SK-N-SH (cell line): ENCODE measurements around the gene CA12. TPM values are rescaled to one million over a fixed set of nuclear protein-coding genes. Genes with fewer than 3 reads are reported as not detected.

Experiments used
- CTCF ChIA-PET: fragments of 300-600, 350-600 bp; formaldehyde crosslinking; extraction: SDS; loops from one replicate; lab custom pipeline; 2021; lab: Yijun Ruan, JAX
- POLR2A ChIA-PET: fragments of 350-600 bp; sonication (Branson Sonifier 250); formaldehyde crosslinking; extraction: SDS; loops from one replicate; lab custom pipeline; 2020; ENCODE audit warnings: antibody characterized with exemption, inconsistent platforms; lab: Yijun Ruan, JAX
- DNase-seq: peaks from one replicate; pipeline ENCODE4 v3.0.0; 2012
- H2AFZ ChIP-seq: fragments of 200-600 bp; sonication (generic); 2 replicates; pipeline ENCODE4 v1.8.1; 2016; ENCODE audit warnings: antibody characterized with exemption, mild to moderate bottlenecking, low read depth
- H3F3A ChIP-seq: fragments of 200-600 bp; sonication (generic); replicated peaks from 2 replicates; pipeline ENCODE3; 2016; ENCODE audit warnings: antibody characterized with exemption, mild to moderate bottlenecking; ENCODE audit not compliant: insufficient read depth
- H3K27ac ChIP-seq, 2 experiments: fragments of 200-500 bp in 1 of 2; fragments of 200-600 bp in 1 of 2; sonication (Bioruptor generic) in 1 of 2; sonication (generic), shearing (Covaris generic) in 1 of 2; 2 replicates each; pipeline versions ENCODE4 v1.5.1 to v1.6.1; 2014 to 2016; ENCODE audit warnings: low read depth in 2 of 2, inconsistent platforms in 1 of 2, low read length in 1 of 2, mild to moderate bottlenecking in 1 of 2, mixed read lengths in 1 of 2
- H3K27me3 ChIP-seq: fragments of 200-600 bp; sonication (generic), shearing (Covaris generic); 2 replicates; pipeline ENCODE4 v1.6.1; 2016; ENCODE audit warnings: mixed run types; ENCODE audit not compliant: insufficient read depth
- H3K36me3 ChIP-seq, 2 experiments: fragments of 200-500 bp in 1 of 2; fragments of 200-600 bp in 1 of 2; sonication (Bioruptor generic) in 1 of 2; sonication (generic) in 1 of 2; replicated peaks in 1 of 2; 2 replicates each; pipeline versions ENCODE3 to v1.5.1; 2014 to 2016; ENCODE audit warnings: low read length in 1 of 2, mild to moderate bottlenecking in 1 of 2; ENCODE audit not compliant: insufficient read depth in 2 of 2, control insufficient read depth in 1 of 2
- H3K4me1 ChIP-seq, 2 experiments: fragments of 200-500 bp in 1 of 2; fragments of 200-600 bp in 1 of 2; sonication (Bioruptor generic) in 1 of 2; sonication (generic), shearing (Covaris generic) in 1 of 2; 2 replicates each; pipeline versions ENCODE4 v1.5.1 to v1.6.1; 2014 to 2016; ENCODE audit warnings: low read depth in 1 of 2, low read length in 1 of 2, mixed run types in 1 of 2; ENCODE audit not compliant: insufficient read depth in 2 of 2, control insufficient read depth in 1 of 2
- H3K4me2 ChIP-seq: fragments of 200-600 bp; sonication (generic), shearing (Covaris generic); 2 replicates; pipeline ENCODE4 v1.6.1; 2017; ENCODE audit warnings: mixed run types
- H3K4me3 ChIP-seq, 2 experiments: fragments of 200-500 bp in 1 of 2; fragments of 200-600 bp in 1 of 2; sonication (Bioruptor generic) in 1 of 2; sonication (generic), shearing (Covaris generic) in 1 of 2; 2 replicates each; pipeline versions ENCODE4 v1.5.1 to v1.8.1; 2014 to 2016; ENCODE audit warnings: low read depth in 2 of 2, inconsistent platforms in 1 of 2, low read length in 1 of 2, mild to moderate bottlenecking in 1 of 2, mixed read lengths in 1 of 2, moderate library complexity in 1 of 2
- H3K79me2 ChIP-seq: fragments of 200-600 bp; sonication (generic); 2 replicates; pipeline ENCODE4 v1.8.1; 2017; ENCODE audit warnings: mild to moderate bottlenecking; ENCODE audit not compliant: insufficient read depth
- H3K9ac ChIP-seq: fragments of 200-600 bp; sonication (generic); 2 replicates; pipeline ENCODE4 v1.6.1; 2017; ENCODE audit warnings: mixed run types
- H3K9me2 ChIP-seq: fragments of 200-600 bp; sonication (generic); 2 replicates; pipeline ENCODE4 v1.6.1; 2017; ENCODE audit warnings: mixed run types
- H3K9me3 ChIP-seq: fragments of 200-600 bp; sonication (generic); 2 replicates; pipeline ENCODE4 v1.6.1; 2017; ENCODE audit warnings: mixed run types, mild to moderate bottlenecking, moderate library complexity
- H4K20me1 ChIP-seq: fragments of 200-600 bp; sonication (generic); 2 replicates; pipeline ENCODE4 v1.6.1; 2017; ENCODE audit warnings: mild to moderate bottlenecking, mixed run types; ENCODE audit not compliant: insufficient read depth
- CHD2 ChIP-seq: fragments of 150-350 bp; IDR thresholded peaks from 2 replicates; pipeline ENCODE4 v1.6.1; 2018; ENCODE audit warnings: low read length; ENCODE audit not compliant: partially characterized antibody
- FOXJ3 ChIP-seq: sonication (generic); formaldehyde crosslinking; IDR thresholded peaks from 2 replicates; pipeline ENCODE4 v1.5.1; 2020; ENCODE audit warnings: mild to moderate bottlenecking, missing genetic modification reagents
- FOXM1 ChIP-seq: IDR thresholded peaks from 2 replicates; pipeline ENCODE4 v1.4.0; 2012; ENCODE audit warnings: low read depth, mild to moderate bottlenecking
- GABPA ChIP-seq: IDR thresholded peaks from 2 replicates; pipeline ENCODE4 v1.4.0; 2012; ENCODE audit warnings: low read depth, mild to moderate bottlenecking
- JUND ChIP-seq: IDR thresholded peaks from 2 replicates; pipeline ENCODE4 v1.4.0; 2012
- MEF2A ChIP-seq: IDR thresholded peaks from 2 replicates; pipeline ENCODE4 v1.4.0; 2012; ENCODE audit warnings: low read depth, borderline replicate concordance
- NFIC ChIP-seq: IDR thresholded peaks from 2 replicates; pipeline ENCODE4 v1.4.0; 2012; ENCODE audit warnings: borderline replicate concordance
- NRF1 ChIP-seq: IDR thresholded peaks from 2 replicates; pipeline ENCODE4 v1.6.1; 2012; ENCODE audit warnings: low read depth, mild to moderate bottlenecking, low read length
- POLR2AphosphoS5 ChIP-seq: IDR thresholded peaks from 2 replicates; pipeline ENCODE4 v1.6.1; 2012; ENCODE audit warnings: low read depth, low read length
- RCOR1 ChIP-seq: fragments of 150-350 bp; IDR thresholded peaks from 2 replicates; pipeline ENCODE4 v1.6.1; 2017; ENCODE audit warnings: antibody characterized with exemption, low read length
- RFX5 ChIP-seq: IDR thresholded peaks from 2 replicates; pipeline ENCODE4 v1.6.1; 2012; ENCODE audit warnings: mild to moderate bottlenecking, improper control_type of control experiment, low read length
- RXRA ChIP-seq: IDR thresholded peaks from 2 replicates; pipeline ENCODE4 v1.4.0; 2012; ENCODE audit warnings: low read depth, mild to moderate bottlenecking, borderline replicate concordance
- SMC3 ChIP-seq: IDR thresholded peaks from 2 replicates; pipeline ENCODE4 v1.6.1; 2012; ENCODE audit warnings: low read depth, low read length, improper control_type of control experiment
- TCF12 ChIP-seq: IDR thresholded peaks from 2 replicates; pipeline ENCODE4 v1.4.0; 2012
- TEAD4 ChIP-seq: IDR thresholded peaks from 2 replicates; pipeline ENCODE4 v1.4.0; 2012; ENCODE audit warnings: mild to moderate bottlenecking, borderline replicate concordance; ENCODE audit not compliant: insufficient read depth
- USF1 ChIP-seq: IDR thresholded peaks from 2 replicates; pipeline ENCODE4 v1.4.0; 2012; ENCODE audit warnings: low read depth, borderline replicate concordance
- USF2 ChIP-seq: fragments of 150-350 bp; IDR thresholded peaks from 2 replicates; pipeline ENCODE4 v1.6.1; 2017; ENCODE audit warnings: antibody characterized with exemption, low read length, low read depth, borderline replicate concordance
- YY1 ChIP-seq: IDR thresholded peaks from 2 replicates; pipeline ENCODE4 v1.4.0; 2012; ENCODE audit warnings: low read depth, mild to moderate bottlenecking
- WGBS: methylation state at CpG from one replicate; pipeline ENCODE4 v1.1.6; 2017; ENCODE audit warnings: low lambda C conversion rate; 5-methylcytosine and 5-hydroxymethylcytosine counted together
- polyA plus RNA-seq, 3 experiments: library from polyadenylated mRNA; depleted of rRNA; stranded (reverse); fragments of >200 nt; gene quantifications; 2 replicates each; pipeline ENCODE4 v1.2.3, GENCODE V29; 2012
- TF ChIP-seq, protein P1 (sequence below): IDR thresholded peaks from 2 replicates; pipeline ENCODE4 v1.4.0; 2012; ENCODE audit warnings: low read depth
- TF ChIP-seq, protein P2 (sequence below): IDR thresholded peaks from 2 replicates; pipeline ENCODE4 v1.6.1; 2012; ENCODE audit warnings: mild to moderate bottlenecking, low read depth, low read length, moderate library complexity

Gene CA12
- polyA plus RNA-seq, 1 of the 3 experiments (the other 2 are of a cell fraction) = 39.4 TPM

DNA sequence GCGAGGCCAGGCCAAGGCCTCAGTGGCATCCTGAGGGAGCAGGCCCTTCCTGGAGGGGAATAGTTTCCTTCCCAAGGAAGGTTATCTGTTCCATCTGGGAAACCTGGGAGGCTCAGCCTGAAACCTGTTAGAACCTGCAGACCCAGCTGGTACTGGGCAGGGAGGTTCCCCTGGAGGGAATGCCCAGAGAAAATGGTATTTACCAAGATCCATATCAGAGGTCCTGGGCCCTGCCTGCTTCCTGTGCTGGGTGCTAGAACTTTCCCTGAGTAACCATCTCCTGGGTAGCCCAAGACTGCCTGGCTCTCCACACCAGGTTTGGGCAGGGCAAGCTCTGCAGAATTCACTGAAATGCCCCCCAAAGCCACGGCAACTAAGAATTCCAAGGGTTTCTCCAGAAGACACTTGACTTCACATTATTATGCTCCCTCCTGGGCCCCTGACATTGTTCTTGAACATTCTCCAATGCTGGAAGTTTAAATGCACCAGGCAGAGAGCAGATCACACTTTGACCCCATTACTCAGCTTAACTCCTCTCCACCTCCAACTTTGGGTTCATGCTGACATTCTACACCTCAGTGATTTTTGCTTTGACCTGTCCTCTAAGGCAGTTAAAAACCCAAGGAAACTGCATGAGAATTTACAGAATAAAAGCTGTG is 2.0 kb downstream of the CA12 start (continued):
- no peak for TF ChIP-seq SMC3

GRCh38 chr15:63378946-63379345 is 2.7 kb downstream of the CA12 start:
- 97% methylated on average over 6 of the region's 7 CpGs for WGBS

DNA sequence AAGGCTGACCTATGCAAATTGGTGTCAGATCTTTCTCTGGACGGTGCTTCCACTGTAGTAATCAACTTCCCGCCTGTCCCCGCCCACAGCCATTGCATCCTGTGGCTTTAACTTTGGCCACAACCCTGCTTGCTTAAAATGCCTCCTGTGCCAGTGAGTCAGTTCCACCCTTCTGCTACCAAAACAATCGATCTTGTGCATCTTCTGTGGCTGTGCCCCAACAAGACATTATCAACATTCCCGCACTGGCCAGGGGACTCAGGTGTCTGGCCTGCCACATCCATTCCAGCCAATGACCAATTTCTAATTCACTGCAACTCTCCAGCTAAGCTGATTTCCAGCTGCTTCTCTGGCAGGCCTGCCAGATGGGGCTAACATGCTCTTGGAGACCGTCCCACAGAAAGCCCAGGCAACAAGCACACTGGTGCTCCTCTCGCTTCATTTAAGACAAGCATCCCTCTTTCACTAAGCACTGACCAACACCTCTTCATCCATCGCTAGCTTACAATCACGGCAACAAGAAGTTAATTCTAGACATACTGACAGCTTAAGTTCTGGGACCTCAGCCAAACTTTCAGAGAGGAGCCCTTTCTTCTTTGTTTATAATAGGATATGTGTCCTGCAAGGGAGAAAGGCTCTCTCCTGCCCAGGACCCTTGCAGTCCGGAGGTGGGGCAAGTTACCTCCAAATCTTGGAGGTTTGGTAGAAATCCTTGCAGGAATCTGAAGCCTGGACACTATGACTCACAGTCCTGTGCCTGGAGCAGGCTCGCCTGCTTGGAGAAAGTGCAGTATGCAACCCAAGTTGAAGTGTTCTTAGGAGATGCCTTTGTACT is 6.7 kb downstream of the CA12 start:
- Histone ChIP-seq H3K36me3 (no peaks in the 10 kb centered on the region), H3K27ac (peak overlapping the region; percentile 20 to 88; a peak in 3 of 4 replicates), H2AFZ (no peak overlapping the region), H3K4me1 (peaks cover 25 to 61% of the 10 kb centered on the region in 2 experiments; a peak in 3 of 4 replicates), H3K4me2 (peak overlapping the region; percentile 71), H3K27me3 (no peaks in the 10 kb centered on the region), H3K9ac (peak overlapping the region; percentile 7; the same call in 1 of the 2 replicates), H3K79me2 (peaks cover 56% of the 10 kb centered on the region), H3K9me2 (no peaks in the 10 kb centered on the region), H3F3A (peaks cover 40% of the 10 kb centered on the region), H3K4me3 (no peak overlapping the region), H4K20me1 (no peaks in the 10 kb centered on the region), H3K9me3 (no peaks in the 10 kb centered on the region)
- POLR2A ChIA-PET = no interaction called here
- CTCF ChIA-PET = no interaction called here
- DNase-seq = no peak
- 32% methylated on average over 11 of the region's 11 CpGs for WGBS
- TF ChIP-seq YY1 (no peak), FOXM1 (no peak), NFIC (peak; percentile 29; the same call in 1 of the 2 replicates), TCF12 (peak; percentile 35), MEF2A (no peak), RCOR1 (0 out of 2 replicates have a peak, but pooled peaks have one; percentile 20), RXRA (no peak), TEAD4 (no peak), GABPA (no peak), NRF1 (no peak), JUND (peak; percentile 70), USF1 (no peak)
- TF ChIP-seq, protein P1, sequence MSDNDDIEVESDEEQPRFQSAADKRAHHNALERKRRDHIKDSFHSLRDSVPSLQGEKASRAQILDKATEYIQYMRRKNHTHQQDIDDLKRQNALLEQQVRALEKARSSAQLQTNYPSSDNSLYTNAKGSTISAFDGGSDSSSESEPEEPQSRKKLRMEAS = peak; percentile 25; the same call in 1 of the 2 replicates
- TF ChIP-seq, protein P2, sequence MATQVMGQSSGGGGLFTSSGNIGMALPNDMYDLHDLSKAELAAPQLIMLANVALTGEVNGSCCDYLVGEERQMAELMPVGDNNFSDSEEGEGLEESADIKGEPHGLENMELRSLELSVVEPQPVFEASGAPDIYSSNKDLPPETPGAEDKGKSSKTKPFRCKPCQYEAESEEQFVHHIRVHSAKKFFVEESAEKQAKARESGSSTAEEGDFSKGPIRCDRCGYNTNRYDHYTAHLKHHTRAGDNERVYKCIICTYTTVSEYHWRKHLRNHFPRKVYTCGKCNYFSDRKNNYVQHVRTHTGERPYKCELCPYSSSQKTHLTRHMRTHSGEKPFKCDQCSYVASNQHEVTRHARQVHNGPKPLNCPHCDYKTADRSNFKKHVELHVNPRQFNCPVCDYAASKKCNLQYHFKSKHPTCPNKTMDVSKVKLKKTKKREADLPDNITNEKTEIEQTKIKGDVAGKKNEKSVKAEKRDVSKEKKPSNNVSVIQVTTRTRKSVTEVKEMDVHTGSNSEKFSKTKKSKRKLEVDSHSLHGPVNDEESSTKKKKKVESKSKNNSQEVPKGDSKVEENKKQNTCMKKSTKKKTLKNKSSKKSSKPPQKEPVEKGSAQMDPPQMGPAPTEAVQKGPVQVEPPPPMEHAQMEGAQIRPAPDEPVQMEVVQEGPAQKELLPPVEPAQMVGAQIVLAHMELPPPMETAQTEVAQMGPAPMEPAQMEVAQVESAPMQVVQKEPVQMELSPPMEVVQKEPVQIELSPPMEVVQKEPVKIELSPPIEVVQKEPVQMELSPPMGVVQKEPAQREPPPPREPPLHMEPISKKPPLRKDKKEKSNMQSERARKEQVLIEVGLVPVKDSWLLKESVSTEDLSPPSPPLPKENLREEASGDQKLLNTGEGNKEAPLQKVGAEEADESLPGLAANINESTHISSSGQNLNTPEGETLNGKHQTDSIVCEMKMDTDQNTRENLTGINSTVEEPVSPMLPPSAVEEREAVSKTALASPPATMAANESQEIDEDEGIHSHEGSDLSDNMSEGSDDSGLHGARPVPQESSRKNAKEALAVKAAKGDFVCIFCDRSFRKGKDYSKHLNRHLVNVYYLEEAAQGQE = no peak

More at GRCh38 chr15:63378946-63379345, 2.7 kb downstream of the CA12 start:
- H3K27me3 ChIP-seq = no peaks in the 10 kb centered on the region
- no peaks in the 10 kb centered on the region for H3K9me2 ChIP-seq
- H4K20me1 ChIP-seq = no peaks in the 10 kb centered on the region
- H2AFZ ChIP-seq = no peak overlapping the region
- no peak for TF ChIP-seq CHD2
- no peak for TF ChIP-seq POLR2AphosphoS5
- no peak for TF ChIP-seq FOXJ3 (CRISPR knock-in tag)
- TF ChIP-seq GABPA = no peak
- TF ChIP-seq USF2 = no peak
- TF ChIP-seq RFX5 = no peak
- H3K79me2 ChIP-seq = peaks cover 59% of the 10 kb centered on the region
- no peaks in the 10 kb centered on the region for H3K36me3 ChIP-seq
- peaks cover 27% of the 10 kb centered on the region for H3F3A ChIP-seq
- peaks cover 35 to 36% of the 10 kb centered on the region in 2 experiments for H3K4me1 ChIP-seq
- no peak for DNase-seq
- no peaks in the 10 kb centered on the region for H3K9me3 ChIP-seq
- H3K27ac ChIP-seq = no peak overlapping the region
- no peak overlapping the region for H3K9ac ChIP-seq
- POLR2A ChIA-PET = no interaction called here
- H3K4me3 ChIP-seq = no peak overlapping the region
- peak overlapping the region; percentile 96 for H3K4me2 ChIP-seq
- CTCF ChIA-PET = interaction anchor here (1.1 to 1.3 kb wide), 3 partner anchors 35 to 91 kb away, joined by 3 to 5 read pairs (median 3); no protein-coding TSS in a partner anchor
